NT2/D1 (cell line): Measurements from ENCODE around the gene PTPRG.

Experiments used
- SUZ12 ChIP-seq: IDR thresholded peaks from 2 replicates; pipeline ENCODE4 v1.6.1; 2011; ENCODE audit not compliant: insufficient read length, insufficient read depth; ENCODE audit errors: extremely low read depth
- YY1 ChIP-seq: IDR thresholded peaks from 2 replicates; pipeline ENCODE4 v1.6.1; 2011; ENCODE audit not compliant: insufficient read length, insufficient read depth
- ZNF274 ChIP-seq: IDR thresholded peaks from 2 replicates; pipeline ENCODE4 v1.6.1; 2011; ENCODE audit warnings: mild to moderate bottlenecking, low read depth, low read length

- TF ChIP-seq ZNF274: no peak
- TF ChIP-seq YY1: no peak
- TF ChIP-seq SUZ12: no peak
Measured at GRCh38 chr3:62073038-62073437, 511.7 kb downstream of the PTPRG start.
